ENCODE results near the gene TRMT1. TPM values are rescaled to one million over a fixed set of nuclear protein-coding genes. Genes with fewer than 3 reads are reported as not detected.

Gene TRMT1
- total RNA-seq, 4 donors from 2014 or later: 27.1 to 71.8 (median 28.3) TPM

DNA sequence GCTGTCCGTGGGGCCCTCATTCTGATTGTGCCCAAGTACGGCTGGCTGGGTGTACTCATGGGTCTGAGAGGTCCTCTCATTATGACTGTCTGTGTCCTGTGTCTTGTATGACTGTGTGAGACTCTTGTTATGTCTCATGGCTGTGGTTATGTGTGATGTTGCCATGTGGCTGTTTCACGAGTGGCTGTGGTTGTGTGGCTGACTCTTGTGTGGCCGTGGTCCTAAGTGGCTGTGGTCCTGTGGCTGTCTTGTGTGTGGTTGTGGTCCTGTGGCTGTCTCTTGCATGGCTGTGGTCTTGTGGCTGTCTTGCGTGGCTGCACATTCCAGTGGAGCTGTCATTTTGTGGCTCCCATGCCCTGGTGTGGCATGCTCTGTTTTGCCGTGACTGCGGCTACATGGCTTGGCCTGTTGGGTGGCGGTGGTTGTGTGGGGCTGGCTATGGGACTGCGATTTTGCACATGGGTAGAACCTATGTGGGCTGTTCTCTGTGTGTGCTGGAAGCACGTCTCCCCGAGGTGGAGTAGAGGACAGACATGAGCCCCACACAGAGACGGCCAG lies 16.4 kb downstream of the TRMT1 start:
- Histone ChIP-seq H3K36me3 (peaks cover 0 to 4% (median 0%) of the 10 kb centered on the region in 3 donors), H3K4me1 (peaks cover 3 to 61% (median 36%) of the 10 kb centered on the region in 4 donors), H3K4me3 (peak overlapping the region in 3 of 4 donors; percentile 52 to 70 (median 66)), H3K27me3 (no peaks in the 10 kb centered on the region), H3K9me3 (no peaks in the 10 kb centered on the region), H3K27ac (peak overlapping the region; percentile 81 to 92 (median 90))
- DNase-seq: peak in 2 of 3 donors; percentile 58 to 69
- TF ChIP-seq CTCF (IDR thresholded peaks at IDR 0.05): no peak
- TF ChIP-seq POLR2A (IDR thresholded peaks at IDR 0.05): no peak

DNA sequence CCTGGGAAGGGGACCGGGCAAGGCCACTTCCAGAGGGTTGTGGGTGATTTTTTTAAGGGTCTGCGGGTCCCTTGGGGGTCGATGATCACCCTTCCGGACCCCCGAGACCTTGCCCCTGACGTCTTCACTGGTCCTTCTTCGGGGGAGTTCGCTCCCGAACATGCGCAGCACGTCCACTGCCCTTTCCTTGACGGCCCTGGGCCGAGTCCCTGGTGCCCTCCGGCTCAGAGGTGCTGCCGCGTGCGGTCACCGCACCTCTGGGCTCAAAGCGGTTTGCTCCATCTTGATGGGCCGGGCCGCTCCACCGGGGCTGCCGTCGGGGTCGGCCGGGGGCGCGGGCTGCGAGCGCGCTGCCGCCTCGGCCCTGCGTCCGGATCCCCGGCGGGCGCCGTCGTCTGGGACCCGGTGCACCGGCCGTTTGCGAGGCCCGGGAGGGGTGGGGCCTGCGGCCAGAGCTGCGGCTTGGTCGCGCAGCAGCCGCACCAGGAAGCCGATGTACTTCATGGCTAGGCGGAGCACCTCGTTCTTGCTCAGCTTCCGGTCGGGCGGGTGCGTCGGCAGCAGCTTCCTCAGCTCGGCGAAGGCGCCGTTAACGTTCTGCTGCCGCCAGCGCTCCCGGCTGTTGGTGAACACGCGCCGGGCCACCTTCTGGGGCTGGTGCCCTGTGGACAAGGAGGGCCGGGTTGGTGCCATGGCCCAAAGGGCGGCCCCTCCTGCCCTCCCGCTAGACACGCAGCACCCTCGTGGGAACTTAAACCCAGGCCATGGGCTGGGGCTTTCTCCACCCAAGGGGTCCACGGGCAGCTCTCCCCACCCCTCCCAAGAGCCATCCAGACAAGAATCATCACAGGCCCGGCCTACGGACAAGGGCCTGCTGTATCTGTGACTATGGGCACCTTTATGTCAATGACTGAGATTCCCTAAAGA lies 17.2 kb downstream of the TRMT1 start:
- H3K27me3 ChIP-seq: no peaks in the 10 kb centered on the region
- peak; percentile 84 to 94 (median 86) for DNase-seq
- peak overlapping the region; percentile 81 to 92 (median 90) for H3K27ac ChIP-seq

GRCh38 chr19:13098277-13099072 lies 18.1 kb downstream of the TRMT1 start:
- Histone ChIP-seq H3K4me3 (peak overlapping the region; percentile 30 to 70 (median 59)), H3K27ac (peak overlapping the region; percentile 81 to 92 (median 90)), H3K27me3 (no peaks in the 10 kb centered on the region), H3K36me3 (peaks cover 0 to 8% (median 0%) of the 10 kb centered on the region in 3 donors), H3K9me3 (no peaks in the 10 kb centered on the region), H3K4me1 (peaks cover 3 to 70% (median 41%) of the 10 kb centered on the region in 4 donors)
- TF ChIP-seq CTCF (IDR thresholded peaks at IDR 0.05) (no peak), POLR2A (IDR thresholded peaks at IDR 0.05) (no peak)
- peak; percentile 50 to 75 (median 70) for DNase-seq

More for the DNA sequence above, 17.2 kb downstream of the TRMT1 start:
- TF ChIP-seq POLR2A (IDR thresholded peaks at IDR 0.05): peak; percentile 32 to 49
- TF ChIP-seq CTCF (IDR thresholded peaks at IDR 0.05): no peak
- Histone ChIP-seq H3K4me3 (peak overlapping the region; percentile 30 to 70 (median 59)), H3K36me3 (peaks cover 0 to 8% (median 0%) of the 10 kb centered on the region in 3 donors), H3K4me1 (peaks cover 3 to 69% (median 40%) of the 10 kb centered on the region in 4 donors), H3K9me3 (no peaks in the 10 kb centered on the region)

GRCh38 chr19:13097463-13098258 lies 18.9 kb downstream of the TRMT1 start:
- peaks cover 0 to 8% (median 0%) of the 10 kb centered on the region in 3 donors for H3K36me3 ChIP-seq
- peak overlapping the region; percentile 74 to 92 (median 90) for H3K27ac ChIP-seq
- TF ChIP-seq CTCF (IDR thresholded peaks at IDR 0.05) (no peak), POLR2A (IDR thresholded peaks at IDR 0.05) (no peak)
- H3K27me3 ChIP-seq: no peaks in the 10 kb centered on the region
- no peaks in the 10 kb centered on the region for H3K9me3 ChIP-seq
- DNase-seq: peak in 2 of 3 donors; percentile 67 to 70
- H3K4me3 ChIP-seq: peak overlapping the region; percentile 30 to 70 (median 59)
- H3K4me1 ChIP-seq: peaks cover 3 to 62% (median 34%) of the 10 kb centered on the region in 4 donors

All from Peyer's patch (tissue), 4 donors.